Epithelial cell of prostate (primary cell): ENCODE data around the gene MXD3.
"Not testable (repeated sequence)": the region's sequence is repeated elsewhere in the genome, so short reads cannot be mapped to it uniquely, and the experiment has no call there.

ENCODE experiments used
- DNase-seq: peaks from one replicate; pipeline ENCODE4 v3.0.0-alpha.2; 2011; ENCODE audit warnings: low read depth, low spot score
- H3K27ac ChIP-seq: fragments of 450-650 bp; 2 replicates; pipeline ENCODE4 v1.5.1; 2017; ENCODE audit warnings: mild to moderate bottlenecking

Gene MXD3, protein sequence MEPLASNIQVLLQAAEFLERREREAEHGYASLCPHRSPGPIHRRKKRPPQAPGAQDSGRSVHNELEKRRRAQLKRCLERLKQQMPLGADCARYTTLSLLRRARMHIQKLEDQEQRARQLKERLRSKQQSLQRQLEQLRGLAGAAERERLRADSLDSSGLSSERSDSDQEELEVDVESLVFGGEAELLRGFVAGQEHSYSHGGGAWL

DNA sequence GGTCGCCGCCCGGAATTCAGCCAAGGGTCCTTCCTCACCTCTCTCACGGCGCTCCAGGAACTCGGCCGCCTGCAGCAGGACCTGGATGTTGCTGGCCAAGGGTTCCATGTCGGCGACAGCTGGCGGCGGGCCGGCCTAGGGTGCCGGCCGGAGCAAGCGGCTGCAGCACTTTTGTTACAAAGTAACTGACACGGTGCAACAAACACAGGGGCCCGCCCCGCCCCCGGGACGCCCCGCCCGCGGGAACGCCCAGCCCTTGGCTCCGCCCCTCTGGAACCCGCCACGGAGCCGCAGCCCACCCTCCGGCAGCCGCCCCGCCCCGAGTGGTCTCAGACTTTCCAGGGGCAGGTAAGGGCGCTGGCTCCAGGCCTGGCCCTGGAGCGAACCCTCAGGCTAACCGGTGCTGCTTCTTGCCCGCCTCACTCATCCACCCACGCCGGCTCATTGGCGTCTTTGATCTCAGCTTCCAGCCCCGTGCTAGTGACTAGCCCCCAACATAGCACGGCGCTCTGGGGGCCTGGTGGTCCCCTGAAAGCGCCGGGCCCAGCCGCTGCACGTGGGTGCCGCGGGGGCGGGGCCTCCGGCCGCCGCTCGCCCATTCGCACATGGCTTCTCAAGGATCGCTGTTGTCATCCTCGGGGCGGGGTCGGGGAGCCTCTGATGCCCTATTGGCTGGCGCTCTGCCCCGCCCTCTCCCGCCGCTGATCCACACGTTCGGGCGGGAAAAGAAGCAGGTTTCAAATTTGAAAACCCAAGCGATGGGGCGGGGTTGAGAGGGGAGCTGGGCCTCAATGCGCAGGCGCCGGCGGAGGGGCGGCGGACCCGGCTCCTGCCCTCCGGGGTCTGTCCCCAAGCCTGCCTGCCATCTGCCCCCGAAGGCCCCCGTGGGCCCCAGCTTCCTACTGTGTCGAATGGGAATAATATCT lies at the start of gene MXD3:
TSS of gene MXD3 (minus strand) at position 176 of the 926 bp plus-strand sequence. CDS start at position 108, 68 bp downstream.
- DNase-seq: no peak
- H3K27ac ChIP-seq: no peak within 1 kb of the TSS

DNA sequence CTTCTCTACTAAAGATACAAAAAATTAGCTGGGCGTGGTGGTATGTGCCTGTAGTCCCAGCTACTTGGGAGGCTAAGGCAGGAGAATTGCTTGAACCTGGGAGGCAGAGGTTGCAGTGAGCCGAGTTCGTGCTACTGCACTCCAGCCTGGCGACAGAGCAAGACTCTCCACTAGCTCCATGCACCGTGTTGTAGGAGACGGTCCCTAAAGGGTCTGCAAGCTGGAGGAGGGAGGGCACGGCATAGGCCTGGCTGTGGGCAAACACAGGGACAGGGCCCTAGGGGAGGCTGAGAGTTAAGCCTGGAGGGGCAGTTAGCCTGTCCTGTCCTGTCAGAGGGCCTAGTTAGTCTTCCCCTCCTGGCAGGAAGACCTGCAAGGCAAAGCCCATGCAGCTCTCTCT lies 49.0 kb upstream of the MXD3 start:
- not testable (repeated sequence) for H3K27ac ChIP-seq, DNase-seq

DNA sequence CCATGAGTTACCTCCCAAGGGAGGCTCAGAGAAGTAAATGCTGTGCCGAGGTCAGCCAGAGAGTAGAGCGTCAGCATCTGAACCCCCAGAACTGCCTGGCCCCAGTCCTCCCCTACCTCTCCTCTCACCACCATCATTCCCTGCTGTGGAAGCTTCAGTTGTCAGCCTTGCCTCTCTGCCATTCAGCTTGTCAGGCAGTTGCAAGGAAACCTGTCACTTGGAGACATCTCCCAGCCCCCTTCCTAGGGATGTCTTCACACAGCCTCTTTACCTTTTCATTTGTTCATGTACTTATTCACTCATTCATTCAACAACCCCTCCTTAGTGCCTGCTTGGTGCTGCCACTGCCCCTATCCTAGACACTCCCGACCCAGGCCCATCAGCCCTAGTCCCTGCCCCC lies 48.2 kb upstream of the MXD3 start:
- H3K27ac ChIP-seq: no peak overlapping the region

DNA sequence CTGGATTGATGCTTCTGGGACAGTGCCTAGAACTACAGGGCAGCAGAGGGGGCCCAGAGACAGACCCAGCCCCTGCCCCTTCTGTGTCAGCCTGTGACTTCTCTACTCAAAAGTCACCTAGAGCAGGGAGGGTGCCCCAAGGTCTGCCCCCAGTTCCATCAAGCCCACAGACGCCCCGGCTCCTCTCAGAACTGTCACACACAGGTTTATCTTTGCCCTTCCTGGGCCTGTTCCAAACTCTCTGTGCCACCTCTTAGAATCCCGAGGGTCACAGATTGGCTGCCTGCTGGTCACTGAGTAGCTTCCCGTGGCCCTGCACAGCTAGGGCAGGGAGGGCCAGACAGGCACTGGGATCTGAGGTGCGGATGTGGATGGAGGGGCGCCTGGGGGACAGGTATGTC lies 47.8 kb upstream of the MXD3 start:
- no peak overlapping the region for H3K27ac ChIP-seq

More for the DNA sequence above, 48.2 kb upstream of the MXD3 start:
- DNase-seq: no peak

DNA sequence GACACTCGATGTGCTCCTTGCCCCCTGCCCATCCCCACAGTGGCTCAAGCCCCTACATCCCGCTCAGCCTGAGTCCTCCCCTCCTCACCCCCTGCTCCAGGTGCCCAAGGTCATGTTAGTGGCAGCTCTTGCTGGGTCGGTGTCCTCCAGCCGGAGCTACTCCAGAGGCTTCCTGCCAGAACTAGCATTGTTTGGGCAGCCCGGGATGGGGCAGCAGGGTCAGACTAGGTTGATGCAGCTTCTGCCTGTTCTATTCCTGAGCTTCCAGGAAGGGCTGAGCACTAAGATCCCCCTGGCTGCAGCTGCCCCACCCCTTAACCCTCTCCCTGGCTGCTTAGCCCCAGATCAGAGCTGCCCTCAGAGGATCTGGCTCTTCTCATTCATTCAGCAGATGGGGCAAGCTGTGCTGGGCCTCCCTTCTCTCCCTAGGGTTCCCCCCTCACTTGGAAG lies 46.7 kb upstream of the MXD3 start:
- H3K27ac ChIP-seq: no peak overlapping the region
- DNase-seq: no peak

More for the DNA sequence above, 47.8 kb upstream of the MXD3 start:
- no peak for DNase-seq

DNA sequence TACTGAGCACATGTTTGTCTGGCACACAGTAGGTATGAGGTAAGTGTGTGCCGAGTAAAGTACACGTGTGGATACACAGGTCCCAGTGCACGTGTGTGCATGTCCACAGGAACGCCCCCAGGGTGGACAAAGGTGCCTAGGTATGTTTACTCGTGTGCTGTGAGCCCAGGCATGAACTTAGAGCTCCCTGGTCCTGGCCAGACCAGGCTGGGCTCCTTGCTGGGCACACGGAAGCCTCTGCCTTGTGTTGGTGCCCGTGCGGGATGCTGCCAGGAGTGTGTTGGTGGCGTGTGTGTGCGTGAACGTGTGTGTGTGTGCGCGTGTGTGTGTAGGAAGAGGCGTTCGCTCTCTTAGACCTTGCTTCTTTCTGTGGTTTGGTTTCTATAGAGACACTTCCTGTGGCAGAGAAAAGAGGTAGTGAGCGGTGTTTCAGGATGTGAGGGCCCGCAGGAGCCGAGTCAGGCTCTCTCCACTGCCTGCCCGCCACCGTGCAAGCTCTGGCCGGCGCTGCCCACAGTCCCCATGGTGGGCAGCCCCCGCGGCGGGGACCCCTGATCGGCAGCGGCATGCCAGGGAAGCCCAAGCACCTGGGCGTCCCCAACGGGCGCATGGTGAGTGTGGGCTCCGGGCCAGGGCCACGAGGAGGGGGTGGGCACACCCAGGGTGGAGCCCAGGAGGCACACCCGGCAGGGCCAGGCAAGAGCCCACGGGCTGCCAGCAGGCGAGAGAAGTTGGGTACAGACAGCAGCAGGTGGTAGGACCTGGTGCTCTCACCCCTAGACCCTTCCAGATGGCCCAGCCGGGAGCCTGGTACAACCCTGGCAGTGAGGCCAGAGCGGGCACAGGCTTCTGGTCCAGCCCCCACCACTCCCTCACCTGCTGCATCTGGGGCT lies 46.0 kb upstream of the MXD3 start, which contains the start of gene RGS14:
TSS of gene RGS14 (plus strand) at position 466 of the 893 bp plus-strand sequence. CDS start at position 567, 101 bp downstream.
- no peak for DNase-seq
- no peak within 1 kb of the TSS for H3K27ac ChIP-seq

DNA sequence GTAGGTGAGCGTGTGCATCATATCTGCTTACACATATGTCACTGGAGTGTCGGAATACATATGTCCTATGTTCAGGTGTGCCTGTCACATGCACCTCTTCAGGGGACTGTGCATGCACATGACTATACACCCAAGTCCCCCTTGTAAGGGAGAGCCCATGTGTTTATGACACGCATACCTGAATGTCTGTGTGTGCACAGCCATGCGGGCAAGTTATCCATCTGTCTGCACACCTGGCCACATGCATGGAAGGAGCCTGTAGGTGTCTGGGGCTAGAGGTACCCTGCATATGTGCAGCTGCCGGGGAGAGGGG lies 45.4 kb upstream of the MXD3 start:
- DNase-seq: no peak
- no peak overlapping the region for H3K27ac ChIP-seq

DNA sequence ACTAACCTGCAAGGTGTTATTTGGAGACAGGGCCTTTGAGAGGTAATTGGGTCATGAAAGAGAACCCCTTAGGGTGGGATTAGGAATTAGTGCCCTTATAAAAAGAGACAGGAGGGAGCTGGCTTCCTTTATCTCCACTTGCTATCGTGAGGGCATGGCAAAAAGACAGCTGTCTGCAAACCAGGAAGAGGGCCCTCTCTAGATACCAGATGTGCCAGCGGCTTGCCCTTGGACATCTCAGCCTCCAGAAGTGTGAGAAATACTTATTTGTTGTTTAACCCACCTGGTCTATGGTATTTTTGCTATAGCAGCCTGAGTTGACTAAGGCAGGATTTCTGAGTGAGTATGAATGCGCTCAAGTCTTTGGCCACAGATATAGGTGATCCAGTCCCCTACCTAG lies 45.0 kb upstream of the MXD3 start:
- H3K27ac ChIP-seq: no peak overlapping the region
- DNase-seq: no peak

DNA sequence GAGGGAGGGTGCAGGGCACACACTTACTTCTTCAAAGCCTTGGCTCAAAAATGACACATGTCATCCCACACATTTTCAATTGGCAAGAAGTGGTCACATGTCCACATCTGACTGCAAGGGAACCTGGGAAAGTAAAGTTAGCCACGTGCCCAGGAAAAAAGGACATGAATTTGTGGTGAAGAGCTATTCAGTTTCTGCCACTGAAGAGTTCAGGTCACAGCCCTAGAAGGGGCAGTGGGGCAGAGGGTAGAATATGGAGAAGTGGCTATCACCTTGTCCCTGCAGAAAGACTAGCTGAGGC lies 44.1 kb upstream of the MXD3 start:
- no peak overlapping the region for H3K27ac ChIP-seq
- DNase-seq: no peak

DNA sequence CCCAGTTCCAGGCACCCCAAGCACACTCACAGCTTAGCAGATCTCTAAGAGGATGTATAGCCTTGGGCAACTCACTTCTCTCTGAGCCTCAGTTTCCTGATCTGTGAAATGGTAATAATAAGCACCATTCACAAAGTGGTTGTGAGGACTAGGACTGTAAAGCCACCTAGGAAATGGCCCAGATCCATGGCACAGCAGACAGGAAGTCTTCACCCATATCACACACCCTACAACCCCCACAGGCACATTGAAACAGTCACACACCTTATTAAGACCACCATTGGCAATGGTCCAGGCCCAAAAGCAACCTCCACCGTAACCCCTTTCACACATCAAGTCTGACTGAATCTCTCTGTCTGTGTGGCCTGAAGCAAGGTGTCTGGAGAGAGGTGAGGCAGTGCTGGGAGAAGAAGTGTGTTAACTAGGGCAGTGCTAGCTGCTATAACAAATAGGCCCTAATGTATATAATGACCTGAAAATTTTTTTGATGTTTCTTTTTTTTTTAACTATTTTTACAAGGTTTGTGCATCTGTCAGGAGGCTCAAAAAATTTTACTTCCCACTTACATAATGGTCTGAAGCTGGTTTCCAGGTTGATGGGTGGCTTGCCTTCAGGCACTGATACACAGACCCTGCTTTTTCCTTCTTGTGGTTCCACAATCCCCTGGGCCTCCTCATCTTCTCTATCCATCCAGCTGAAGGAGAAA lies 43.6 kb upstream of the MXD3 start:
- no peak overlapping the region for H3K27ac ChIP-seq
- DNase-seq: no peak

DNA sequence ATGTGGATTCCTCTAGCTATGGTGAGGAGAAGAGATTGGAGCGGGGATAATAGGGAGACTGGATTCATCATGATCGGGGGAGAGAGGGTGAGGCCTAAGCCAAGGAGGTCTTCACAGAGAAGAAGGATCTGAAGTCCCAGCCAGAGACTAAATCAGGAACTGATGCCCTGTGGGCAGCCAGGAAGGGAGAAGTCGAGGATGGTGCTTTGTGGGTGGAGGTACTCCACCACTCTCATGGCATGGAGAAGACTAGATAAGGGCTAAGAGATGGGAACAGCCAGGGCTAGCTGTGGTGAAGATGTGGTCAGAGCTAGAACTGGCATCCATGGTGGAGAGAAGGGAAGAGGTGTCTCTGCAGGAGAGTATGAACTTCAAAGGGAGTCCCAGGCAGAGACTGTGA lies 43.0 kb upstream of the MXD3 start:
- no peak for DNase-seq
- H3K27ac ChIP-seq: no peak overlapping the region

DNA sequence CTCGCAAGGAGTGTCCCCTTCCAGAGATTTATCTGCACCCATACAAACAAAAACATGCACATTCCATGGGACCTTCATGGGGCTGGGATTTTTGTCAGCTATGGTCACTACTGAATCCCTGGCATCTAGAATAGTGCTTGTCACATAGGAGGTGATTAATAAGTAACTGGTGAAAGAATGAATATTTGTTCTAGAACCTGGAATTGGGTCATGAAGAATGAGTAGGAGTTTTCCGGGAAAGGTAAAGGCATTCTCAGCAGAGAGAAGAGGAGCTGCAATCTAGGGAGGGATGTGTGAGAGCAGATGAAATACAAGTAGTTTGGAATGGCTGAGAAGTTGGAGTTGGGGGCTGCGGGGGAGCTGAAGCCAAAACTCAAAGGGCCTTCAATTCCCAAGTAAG lies 42.6 kb upstream of the MXD3 start:
- no peak for DNase-seq
- no peak overlapping the region for H3K27ac ChIP-seq

DNA sequence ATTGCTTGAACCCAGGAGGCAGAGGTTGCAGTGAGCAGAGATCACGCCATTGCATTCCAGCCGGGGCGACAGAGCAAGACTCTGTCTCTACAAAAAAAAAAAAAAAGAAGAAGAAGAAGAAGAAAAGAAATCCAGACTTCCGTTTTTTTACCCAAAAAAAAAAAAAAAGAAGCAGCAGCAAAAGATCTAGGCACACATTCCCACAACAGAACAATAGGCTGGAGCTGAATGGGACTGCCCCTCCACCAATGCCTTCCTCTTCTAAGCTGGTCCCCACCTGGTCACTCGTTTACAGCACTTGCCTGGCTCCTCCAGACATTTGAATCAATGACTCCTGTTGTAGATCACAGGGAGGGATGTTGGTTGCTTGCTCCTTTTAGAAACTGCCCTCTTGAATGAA lies 41.4 kb upstream of the MXD3 start:
- DNase-seq: no peak
- H3K27ac ChIP-seq: no peak overlapping the region

DNA sequence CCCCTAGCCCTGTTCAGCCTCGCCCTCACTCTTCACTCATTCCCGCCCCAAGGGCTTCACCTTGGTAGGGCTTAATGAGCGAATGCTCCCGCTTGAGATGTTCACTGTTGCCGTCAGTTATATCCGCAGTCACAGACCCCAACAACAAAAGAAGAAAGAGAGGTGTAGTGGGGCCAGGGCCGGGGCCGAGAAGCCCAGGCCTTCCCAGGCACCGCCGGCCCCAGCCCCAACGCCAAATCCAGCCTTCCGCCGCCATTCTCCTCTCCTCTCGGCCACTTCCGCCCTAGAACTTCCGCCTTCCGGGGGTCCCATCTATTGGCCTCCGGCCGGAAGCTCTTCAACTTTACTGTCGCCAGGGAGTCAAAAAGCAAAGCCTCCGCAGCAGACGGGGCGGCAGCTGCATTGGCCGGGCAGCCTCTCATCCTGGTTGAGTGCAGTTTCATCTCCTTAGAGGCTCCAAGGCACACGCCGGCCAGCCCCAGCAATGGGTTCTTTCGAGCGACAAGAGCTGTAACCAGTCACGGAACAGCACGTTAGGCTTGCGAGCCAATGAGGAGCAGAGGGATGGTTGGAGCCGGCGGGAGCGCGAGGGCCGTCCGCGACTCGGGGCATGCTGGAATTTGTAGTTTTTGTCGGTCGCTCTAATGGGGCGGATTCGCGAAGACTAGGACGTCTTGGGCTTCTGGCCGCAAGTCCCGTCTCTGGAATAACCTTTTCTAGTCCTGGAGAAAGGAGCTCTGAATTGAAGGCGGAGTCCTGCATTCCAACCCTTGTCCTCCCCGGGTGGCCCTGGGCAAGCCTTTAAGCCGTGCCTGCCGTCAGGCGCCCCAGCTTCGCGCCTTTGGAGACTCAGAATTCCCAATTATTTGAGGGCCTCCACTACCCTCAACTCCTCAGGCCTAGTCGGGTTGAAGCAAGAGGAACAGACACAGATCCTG lies 40.0 kb upstream of the MXD3 start, which contains the start of gene LMAN2:
TSS of gene LMAN2 (minus strand) at position 277 of the 938 bp plus-strand sequence. CDS start at position 256, 21 bp downstream.
- peak; percentile 77 for DNase-seq
- H3K27ac ChIP-seq: peak within 1 kb of the TSS; percentile 93

DNA sequence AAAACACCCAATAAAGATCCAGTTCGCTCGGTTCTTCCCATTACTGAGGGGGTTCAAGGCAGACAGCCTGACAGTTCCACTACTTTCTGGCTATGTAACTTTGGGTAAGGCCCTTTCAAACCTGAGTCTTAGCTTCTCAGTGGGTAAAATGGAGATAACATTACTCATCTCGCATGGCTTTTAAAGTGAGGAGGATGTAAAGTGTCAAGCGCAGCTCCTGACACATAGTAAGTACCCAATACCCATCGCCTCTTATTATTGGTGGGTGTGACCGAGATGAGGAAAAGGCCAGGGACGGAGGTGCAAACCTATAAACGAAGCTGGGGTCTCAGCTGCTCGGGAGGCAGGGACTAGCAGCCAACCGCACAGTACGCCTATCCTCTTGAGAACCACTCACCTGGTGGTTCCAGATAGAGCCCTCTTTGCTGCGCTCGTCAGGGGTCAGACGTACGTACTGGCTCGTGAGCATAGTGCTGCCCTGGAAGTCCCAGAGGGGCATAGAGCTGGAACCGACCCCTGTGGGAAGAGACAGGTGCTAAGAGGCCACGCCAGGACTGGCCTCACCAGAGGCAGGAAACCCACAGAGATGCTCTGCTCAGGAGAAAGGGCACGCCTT lies 39.2 kb upstream of the MXD3 start:
- DNase-seq: no peak
- peak overlapping the region; percentile 93 for H3K27ac ChIP-seq

DNA sequence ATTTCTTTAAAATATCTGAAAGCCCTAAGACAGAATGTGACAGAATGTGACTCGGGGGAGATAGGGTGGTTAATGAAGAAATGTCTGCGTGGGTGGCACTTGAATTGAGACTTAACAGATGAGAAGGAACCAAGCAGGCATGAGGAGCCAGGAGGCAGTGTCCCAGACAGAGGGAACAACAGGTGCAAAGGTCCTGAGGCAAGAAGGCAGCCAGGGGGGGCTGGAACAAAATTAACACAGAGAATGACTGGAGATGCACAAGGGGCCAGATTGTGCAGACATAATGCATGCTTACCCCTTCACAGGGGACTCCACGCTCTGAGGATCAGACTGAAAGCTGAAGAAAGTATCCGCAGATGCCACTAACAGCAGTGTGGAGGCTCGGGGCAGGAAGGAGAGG lies 38.1 kb upstream of the MXD3 start:
- no peak overlapping the region for H3K27ac ChIP-seq
- no peak for DNase-seq

DNA sequence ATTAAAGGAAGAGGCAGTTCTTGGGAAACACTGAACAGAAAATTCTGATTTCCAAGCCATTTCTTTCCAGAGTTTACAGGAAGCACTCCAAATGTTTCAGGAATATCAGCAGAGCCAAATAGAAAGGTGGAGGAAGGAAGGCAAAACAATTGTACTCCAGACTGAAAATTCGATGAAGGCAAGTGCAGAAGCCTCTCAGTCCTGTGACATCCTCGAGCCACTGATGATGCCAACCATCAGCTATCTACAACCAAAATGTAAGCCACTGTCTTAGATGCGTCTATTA lies 37.6 kb upstream of the MXD3 start:
- no peak overlapping the region for H3K27ac ChIP-seq
- DNase-seq: no peak

DNA sequence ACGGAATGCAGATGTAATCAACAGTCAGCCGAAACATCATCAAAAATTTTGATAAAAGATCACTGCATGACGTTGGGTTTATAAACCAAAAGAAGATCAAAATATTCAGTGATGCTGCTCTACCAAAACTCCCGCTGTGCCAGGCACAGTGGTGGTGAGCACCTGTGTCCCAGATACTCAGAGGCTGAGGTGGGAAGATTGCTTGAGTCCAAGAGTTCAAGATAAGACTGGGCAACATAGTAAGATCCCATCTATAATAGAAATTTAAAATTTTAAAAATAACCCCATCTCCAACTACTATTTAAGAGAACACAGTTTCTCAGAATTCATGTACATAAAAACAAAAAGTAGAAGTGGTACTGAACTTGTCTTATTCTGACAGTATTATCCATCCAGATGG lies 36.0 kb upstream of the MXD3 start:
- no peak overlapping the region for H3K27ac ChIP-seq
- no peak for DNase-seq

DNA sequence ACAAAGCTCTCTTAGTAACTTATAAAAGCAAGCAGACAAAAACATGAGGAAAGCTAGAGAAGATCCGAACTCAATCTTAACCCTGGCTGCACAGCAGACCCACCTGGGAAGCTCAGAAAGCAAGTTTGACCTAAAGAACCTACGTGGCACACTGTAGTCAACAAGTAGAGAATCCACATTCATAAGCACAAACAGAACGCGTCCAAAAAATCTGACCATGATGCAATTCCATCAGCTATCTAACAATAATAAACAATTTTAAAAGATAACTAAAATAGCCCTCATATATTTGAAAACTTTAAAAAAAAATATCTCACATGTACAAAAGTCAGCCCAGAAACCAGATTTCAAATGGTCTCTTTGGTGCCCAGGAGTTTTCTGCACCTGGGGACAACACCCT lies 35.1 kb upstream of the MXD3 start:
- no peak for DNase-seq
- H3K27ac ChIP-seq: no peak overlapping the region
